ENCODE results near the gene TMEM151B. TPM values are rescaled to one million over a fixed set of nuclear protein-coding genes. Genes with fewer than 3 reads are reported as not detected.
A peak's percentile ranks its signal among the peaks of the same experiment; 100 is the strongest.

TMEM151B gene
- total RNA-seq, 1 experiment from 2014 or later: not detected

GRCh38 chr6:44286285-44286565 lies 16.0 kb downstream of the TMEM151B start (continued):
- TF ChIP-seq EZH2 (IDR thresholded peaks at IDR 0.05) (no peak), JUND (IDR thresholded peaks at IDR 0.05) (no peak), SP1 (IDR thresholded peaks at IDR 0.05; ENCODE audit: low read depth) (no peak)
- TF ChIP-seq, protein P1, sequence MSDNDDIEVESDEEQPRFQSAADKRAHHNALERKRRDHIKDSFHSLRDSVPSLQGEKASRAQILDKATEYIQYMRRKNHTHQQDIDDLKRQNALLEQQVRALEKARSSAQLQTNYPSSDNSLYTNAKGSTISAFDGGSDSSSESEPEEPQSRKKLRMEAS (IDR thresholded peaks at IDR 0.05): no peak

- Histone ChIP-seq H3K27ac (ENCODE audit: low read depth, low read length) (no peak overlapping the region), H3K4me1 (ENCODE audit: control insufficient read depth in 1 of 2, insufficient read depth in 2 of 2, low read length in 2 of 2) (no peaks in the 10 kb centered on the region), H3K9me3 (ENCODE audit: control insufficient read depth in 1 of 2, insufficient read depth in 1 of 2, low read depth in 1 of 2, low read length in 2 of 2) (no peaks in the 10 kb centered on the region), H3K4me3 (replicated peaks in 1 of 2; ENCODE audit: low read depth in 1 of 2, low read length in 2 of 2) (no peak overlapping the region), H3K79me2 (ENCODE audit: insufficient read depth, low read length) (no peaks in the 10 kb centered on the region), H3K27me3 (ENCODE audit: insufficient read depth, low read length) (peaks cover 51% of the 10 kb centered on the region), H3K9ac (ENCODE audit: low read length) (no peak overlapping the region), H3K4me2 (ENCODE audit: low read length) (no peak overlapping the region), H3K9me2 (ENCODE audit: insufficient read depth) (no peaks in the 10 kb centered on the region), H3K36me3 (ENCODE audit: control insufficient read depth in 1 of 2, insufficient read depth in 2 of 2, low read length in 2 of 2) (no peaks in the 10 kb centered on the region), H2AFZ (ENCODE audit: low read depth, low read length, poor library complexity, severe bottlenecking) (no peak overlapping the region), H4K20me1 (ENCODE audit: insufficient read depth) (no peaks in the 10 kb centered on the region)
- no TSS peak for BruUV-seq (replicated peaks)
- TF ChIP-seq CTCF (IDR thresholded peaks at IDR 0.05 in 2 of 3, conservative IDR thresholded peaks at IDR 0.05 in 1 of 3; ENCODE audit: borderline replicate concordance in 1 of 3, insufficient read depth in 1 of 3, low read depth in 2 of 3, low read length in 2 of 3) (peak in 2 of 3 experiments; percentile 10 to 29; a peak in 2 of 6 replicates), EGR1 (IDR thresholded peaks at IDR 0.05; ENCODE audit: low read depth) (no peak)
- ATAC-seq (no peak), DNase-seq (ENCODE audit: low read depth, low spot score) (no peak)
- intact Hi-C loops (cut with micrococcal nuclease): no loop called here
- ChIA-PET CTCF (no interaction called here), POLR2A (no interaction called here), RAD21 (ENCODE audit: low non-redundant PET in 1 of 2, low total read pairs in 2 of 2, uncharacterized antibody in 2 of 2, unreplicated experiment in 2 of 2) (no interaction called here)
Measured at GRCh38 chr6:44286747-44287146, 16.5 kb downstream of the TMEM151B start.

DNA sequence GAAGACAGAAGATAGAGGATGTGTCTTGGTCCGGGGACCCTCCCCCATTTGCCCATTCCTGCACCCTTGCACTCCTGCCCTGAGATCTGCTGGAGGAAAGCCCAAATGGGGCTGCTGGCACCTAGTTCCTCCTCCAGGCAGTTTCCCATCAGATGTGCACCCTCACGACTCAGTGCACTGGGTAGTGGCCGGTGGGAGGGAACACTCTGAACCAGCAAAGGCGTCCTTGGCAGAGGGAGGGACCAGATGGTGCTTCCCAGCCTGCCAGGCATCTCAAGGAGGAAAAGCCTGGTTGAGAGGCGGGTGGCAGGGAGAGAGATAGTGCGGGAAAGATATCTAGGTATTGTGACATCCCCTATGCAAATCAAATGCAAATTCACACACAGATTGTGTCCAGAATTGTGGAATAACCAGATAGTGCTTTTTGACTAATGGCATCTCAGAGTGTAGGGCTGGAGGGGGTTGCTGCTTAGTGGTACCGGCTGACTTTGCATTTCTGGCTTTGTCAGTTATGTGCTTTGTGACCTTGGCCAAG lies 19.5 kb downstream of the TMEM151B start:
- intact Hi-C loops (cut with micrococcal nuclease): no loop called here
- no peaks in the 10 kb centered on the region for H3K79me2 ChIP-seq (ENCODE audit: insufficient read depth, low read length)
- H3K27me3 ChIP-seq (ENCODE audit: insufficient read depth, low read length): peaks cover 33% of the 10 kb centered on the region
- DNase-seq (ENCODE audit: low read depth, low spot score) (no peak), ATAC-seq (no peak)
- no peak overlapping the region for H3K4me2 ChIP-seq (ENCODE audit: low read length)
- ChIA-PET POLR2A (no interaction called here), RAD21 (ENCODE audit: low non-redundant PET in 1 of 2, low total read pairs in 2 of 2, uncharacterized antibody in 2 of 2, unreplicated experiment in 2 of 2) (no interaction called here), CTCF (no interaction called here)
- no peak overlapping the region for H3K9ac ChIP-seq (ENCODE audit: low read length)
- H3K9me2 ChIP-seq (ENCODE audit: insufficient read depth): no peaks in the 10 kb centered on the region
- H3K27ac ChIP-seq (ENCODE audit: low read depth, low read length): no peak overlapping the region
- H3K9me3 ChIP-seq (ENCODE audit: control insufficient read depth in 1 of 2, insufficient read depth in 1 of 2, low read depth in 1 of 2, low read length in 2 of 2): no peaks in the 10 kb centered on the region
- no peaks in the 10 kb centered on the region for H4K20me1 ChIP-seq (ENCODE audit: insufficient read depth)
- H3K36me3 ChIP-seq (ENCODE audit: control insufficient read depth in 1 of 2, insufficient read depth in 2 of 2, low read length in 2 of 2): no peaks in the 10 kb centered on the region
- H3K4me1 ChIP-seq (ENCODE audit: control insufficient read depth in 1 of 2, insufficient read depth in 2 of 2, low read length in 2 of 2): peaks cover 2 to 3% of the 10 kb centered on the region in 2 experiments; a peak in 3 of 4 replicates
- no peak overlapping the region for H3K4me3 ChIP-seq (replicated peaks in 1 of 2; ENCODE audit: low read depth in 1 of 2, low read length in 2 of 2)
- H2AFZ ChIP-seq (ENCODE audit: low read depth, low read length, poor library complexity, severe bottlenecking): no peak overlapping the region
- BruUV-seq (replicated peaks): no TSS peak
- TF ChIP-seq ELF1 (IDR thresholded peaks at IDR 0.05; ENCODE audit: borderline replicate concordance, low read depth): no peak
- TF ChIP-seq, protein P2, sequence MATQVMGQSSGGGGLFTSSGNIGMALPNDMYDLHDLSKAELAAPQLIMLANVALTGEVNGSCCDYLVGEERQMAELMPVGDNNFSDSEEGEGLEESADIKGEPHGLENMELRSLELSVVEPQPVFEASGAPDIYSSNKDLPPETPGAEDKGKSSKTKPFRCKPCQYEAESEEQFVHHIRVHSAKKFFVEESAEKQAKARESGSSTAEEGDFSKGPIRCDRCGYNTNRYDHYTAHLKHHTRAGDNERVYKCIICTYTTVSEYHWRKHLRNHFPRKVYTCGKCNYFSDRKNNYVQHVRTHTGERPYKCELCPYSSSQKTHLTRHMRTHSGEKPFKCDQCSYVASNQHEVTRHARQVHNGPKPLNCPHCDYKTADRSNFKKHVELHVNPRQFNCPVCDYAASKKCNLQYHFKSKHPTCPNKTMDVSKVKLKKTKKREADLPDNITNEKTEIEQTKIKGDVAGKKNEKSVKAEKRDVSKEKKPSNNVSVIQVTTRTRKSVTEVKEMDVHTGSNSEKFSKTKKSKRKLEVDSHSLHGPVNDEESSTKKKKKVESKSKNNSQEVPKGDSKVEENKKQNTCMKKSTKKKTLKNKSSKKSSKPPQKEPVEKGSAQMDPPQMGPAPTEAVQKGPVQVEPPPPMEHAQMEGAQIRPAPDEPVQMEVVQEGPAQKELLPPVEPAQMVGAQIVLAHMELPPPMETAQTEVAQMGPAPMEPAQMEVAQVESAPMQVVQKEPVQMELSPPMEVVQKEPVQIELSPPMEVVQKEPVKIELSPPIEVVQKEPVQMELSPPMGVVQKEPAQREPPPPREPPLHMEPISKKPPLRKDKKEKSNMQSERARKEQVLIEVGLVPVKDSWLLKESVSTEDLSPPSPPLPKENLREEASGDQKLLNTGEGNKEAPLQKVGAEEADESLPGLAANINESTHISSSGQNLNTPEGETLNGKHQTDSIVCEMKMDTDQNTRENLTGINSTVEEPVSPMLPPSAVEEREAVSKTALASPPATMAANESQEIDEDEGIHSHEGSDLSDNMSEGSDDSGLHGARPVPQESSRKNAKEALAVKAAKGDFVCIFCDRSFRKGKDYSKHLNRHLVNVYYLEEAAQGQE (IDR thresholded peaks at IDR 0.05; ENCODE audit: low read depth): no peak
- TF ChIP-seq SRF (IDR thresholded peaks at IDR 0.05; ENCODE audit: low read depth): no peak
- no peak for TF ChIP-seq RAD21 (IDR thresholded peaks at IDR 0.05; ENCODE audit: low read depth)
- TF ChIP-seq EZH2phosphoT487 (IDR thresholded peaks at IDR 0.05; ENCODE audit: borderline replicate concordance): no peak
- TF ChIP-seq CBX3 (IDR thresholded peaks at IDR 0.05; ENCODE audit: low read depth): no peak
- TF ChIP-seq, protein P1 (IDR thresholded peaks at IDR 0.05): no peak
- no peak for TF ChIP-seq JUND (IDR thresholded peaks at IDR 0.05)

Measured in HCT116 (cell line).